C4-2B (cell line): Measurements from ENCODE around the gene HTR3B.

Source experiments
- H3K27ac ChIP-seq: fragments of 450-650 bp; 2 replicates; pipeline ENCODE4 v1.5.1; 2017
- ZFX ChIP-seq: fragments of 450-650 bp; IDR thresholded peaks from 2 replicates; pipeline ENCODE4 v1.6.1; 2017
- TF ChIP-seq, protein P1 (sequence below): fragments of 450-650 bp; conservative IDR thresholded peaks from 2 replicates; pipeline ENCODE4 v1.5.1; 2017; ENCODE audit warnings: mild to moderate bottlenecking

HTR3B gene

GRCh38 chr11:113971506-113972195 lies 67.1 kb downstream of the HTR3B start:
- H3K27ac ChIP-seq = no peak overlapping the region
- TF ChIP-seq, protein P1, sequence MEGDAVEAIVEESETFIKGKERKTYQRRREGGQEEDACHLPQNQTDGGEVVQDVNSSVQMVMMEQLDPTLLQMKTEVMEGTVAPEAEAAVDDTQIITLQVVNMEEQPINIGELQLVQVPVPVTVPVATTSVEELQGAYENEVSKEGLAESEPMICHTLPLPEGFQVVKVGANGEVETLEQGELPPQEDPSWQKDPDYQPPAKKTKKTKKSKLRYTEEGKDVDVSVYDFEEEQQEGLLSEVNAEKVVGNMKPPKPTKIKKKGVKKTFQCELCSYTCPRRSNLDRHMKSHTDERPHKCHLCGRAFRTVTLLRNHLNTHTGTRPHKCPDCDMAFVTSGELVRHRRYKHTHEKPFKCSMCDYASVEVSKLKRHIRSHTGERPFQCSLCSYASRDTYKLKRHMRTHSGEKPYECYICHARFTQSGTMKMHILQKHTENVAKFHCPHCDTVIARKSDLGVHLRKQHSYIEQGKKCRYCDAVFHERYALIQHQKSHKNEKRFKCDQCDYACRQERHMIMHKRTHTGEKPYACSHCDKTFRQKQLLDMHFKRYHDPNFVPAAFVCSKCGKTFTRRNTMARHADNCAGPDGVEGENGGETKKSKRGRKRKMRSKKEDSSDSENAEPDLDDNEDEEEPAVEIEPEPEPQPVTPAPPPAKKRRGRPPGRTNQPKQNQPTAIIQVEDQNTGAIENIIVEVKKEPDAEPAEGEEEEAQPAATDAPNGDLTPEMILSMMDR = no peak
- no peak for TF ChIP-seq ZFX

GRCh38 chr11:113974741-113975470 lies 70.3 kb downstream of the HTR3B start, which contains the start of gene HTR3A:
Gene HTR3A (plus strand): TSS chr11:113975108. CDS start chr11:113975326, 218 bp downstream.
- no peak for TF ChIP-seq ZFX
- TF ChIP-seq, protein P1 = no peak
- H3K27ac ChIP-seq = peak within 1 kb of the TSS; percentile 50

- H3K27ac ChIP-seq = no peak overlapping the region
- TF ChIP-seq, protein P1 = no peak
- TF ChIP-seq ZFX = no peak
Measured at GRCh38 chr11:113977071-113977490, 72.5 kb downstream of the HTR3B start.

DNA sequence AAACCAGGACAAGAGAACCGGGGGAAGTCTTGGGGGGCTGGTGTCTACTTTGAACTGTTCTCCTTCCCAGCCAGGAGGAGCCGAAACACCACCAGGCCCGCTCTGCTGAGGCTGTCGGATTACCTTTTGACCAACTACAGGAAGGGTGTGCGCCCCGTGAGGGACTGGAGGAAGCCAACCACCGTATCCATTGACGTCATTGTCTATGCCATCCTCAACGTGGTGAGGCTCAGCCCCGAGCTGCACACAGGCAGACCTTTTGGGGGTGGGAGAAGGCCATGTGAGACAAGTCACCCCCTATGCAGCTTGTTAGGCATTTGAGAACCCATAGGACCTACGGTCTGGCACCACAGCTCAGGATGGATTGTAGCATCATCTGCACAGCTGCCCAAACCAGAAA lies 73.1 kb downstream of the HTR3B start:
- no peak overlapping the region for H3K27ac ChIP-seq
- TF ChIP-seq, protein P1 = no peak
- TF ChIP-seq ZFX = no peak

DNA sequence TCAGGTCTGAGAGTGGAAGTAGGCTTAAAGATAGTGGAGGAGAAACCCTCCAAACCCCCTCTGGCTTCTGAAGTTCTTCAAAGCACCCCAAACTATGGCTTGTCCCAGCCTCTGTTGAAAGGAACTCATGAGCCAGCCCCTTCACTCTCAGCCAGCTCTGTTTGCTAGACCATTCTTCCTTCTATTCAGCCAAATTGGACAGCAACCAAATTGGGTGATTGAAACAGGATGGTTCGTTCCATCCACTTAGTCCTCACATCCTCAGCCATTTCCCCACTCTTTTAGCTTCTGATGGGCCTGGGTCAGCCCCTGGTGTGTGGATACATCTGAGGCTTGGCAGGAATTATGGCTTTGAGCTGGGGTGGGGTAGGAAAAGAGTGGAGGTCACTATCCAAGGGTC lies 74.8 kb downstream of the HTR3B start:
- TF ChIP-seq ZFX = no peak
- TF ChIP-seq, protein P1 = no peak
- no peak overlapping the region for H3K27ac ChIP-seq

GRCh38 chr11:113980785-113981184 lies 76.2 kb downstream of the HTR3B start:
- TF ChIP-seq ZFX = no peak
- TF ChIP-seq, protein P1 = no peak
- no peak overlapping the region for H3K27ac ChIP-seq

DNA sequence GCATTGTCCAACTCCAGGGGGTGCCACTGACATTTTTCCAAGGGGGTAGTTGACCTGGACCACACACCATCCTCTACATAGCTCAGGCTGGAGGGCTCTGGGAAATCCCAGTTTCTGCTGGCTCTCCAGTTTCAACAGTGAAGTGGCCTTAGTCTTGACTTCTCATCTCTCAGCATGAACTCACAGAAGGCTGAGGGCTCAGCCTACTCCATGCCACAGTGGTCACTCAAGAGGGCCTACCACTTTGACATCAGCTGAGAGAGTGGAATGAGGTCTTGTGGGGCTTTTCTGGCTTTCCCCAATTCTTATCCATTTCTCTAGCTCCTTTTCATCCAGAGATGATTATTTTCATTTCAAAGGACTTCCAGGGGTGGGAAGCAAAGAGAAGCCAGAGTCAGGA lies 77.7 kb downstream of the HTR3B start:
- TF ChIP-seq, protein P1 = no peak
- TF ChIP-seq ZFX = no peak
- H3K27ac ChIP-seq = no peak overlapping the region
